ENCODE results near the gene SLC25A14.
"Not testable (repeated sequence)": the region's sequence is repeated elsewhere in the genome, so short reads cannot be mapped to it uniquely, and the experiment has no call there.

SLC25A14 gene

GRCh38 chrX:130339408-130340222 is at the start of gene SLC25A14:
TSS of gene SLC25A14 (plus strand) at chrX:130339919. CDS start at chrX:130340279, 360 bp downstream.
- DNase-seq = peak; percentile 58

- no peak for DNase-seq
Measured at GRCh38 chrX:130295519-130296296, 44.0 kb upstream of the SLC25A14 start.

- no peak for DNase-seq
Measured at GRCh38 chrX:130296297-130296678, 43.4 kb upstream of the SLC25A14 start.

- DNase-seq = no peak
Measured at GRCh38 chrX:130296743-130297142, 43.0 kb upstream of the SLC25A14 start.

- no peak for DNase-seq
Measured at GRCh38 chrX:130299279-130300009, 40.3 kb upstream of the SLC25A14 start.

- DNase-seq = no peak
Measured at GRCh38 chrX:130300010-130300282, 39.8 kb upstream of the SLC25A14 start.

- no peak for DNase-seq
Measured at GRCh38 chrX:130301405-130301804, 38.3 kb upstream of the SLC25A14 start.

- DNase-seq = no peak
Measured at GRCh38 chrX:130301977-130302376, 37.7 kb upstream of the SLC25A14 start.

GRCh38 chrX:130304587-130305368 is 34.9 kb upstream of the SLC25A14 start:
- DNase-seq = no peak

GRCh38 chrX:130319886-130320285 is 19.8 kb upstream of the SLC25A14 start:
- DNase-seq = not testable (repeated sequence)

- no peak for DNase-seq
Measured at GRCh38 chrX:130321550-130321949, 18.2 kb upstream of the SLC25A14 start.

- DNase-seq = no peak
Measured at GRCh38 chrX:130330146-130330545, 9.6 kb upstream of the SLC25A14 start.

- peak; percentile 7 for DNase-seq
Measured at GRCh38 chrX:130330706-130331105, 9.0 kb upstream of the SLC25A14 start.

- DNase-seq = no peak
Measured at GRCh38 chrX:130336531-130336930, 3.2 kb upstream of the SLC25A14 start.

GRCh38 chrX:130338869-130339268 is 850 bp upstream of the SLC25A14 start:
- DNase-seq = not testable (repeated sequence)

- no peak for DNase-seq
Measured at GRCh38 chrX:130340271-130340670, 552 bp downstream of the SLC25A14 start.

GRCh38 chrX:130343411-130343810 is 3.7 kb downstream of the SLC25A14 start:
- DNase-seq = no peak

GRCh38 chrX:130347321-130347720 is 7.6 kb downstream of the SLC25A14 start:
- DNase-seq = no peak

- no peak for DNase-seq
Measured at GRCh38 chrX:130351567-130351966, 11.8 kb downstream of the SLC25A14 start.

- not testable (repeated sequence) for DNase-seq
Measured at GRCh38 chrX:130352050-130352449, 12.3 kb downstream of the SLC25A14 start.

- no peak for DNase-seq
Measured at GRCh38 chrX:130376077-130376476, 36.4 kb downstream of the SLC25A14 start.

GRCh38 chrX:130378024-130378669 is 38.4 kb downstream of the SLC25A14 start:
- DNase-seq = no peak

All from KG1 (cell line).